ENCODE data around the gene MFSD2A. TPM values are rescaled to one million over a fixed set of nuclear protein-coding genes. Genes with fewer than 3 reads are reported as not detected.
"Not testable (repeated sequence)": the region's sequence is repeated elsewhere in the genome, so short reads cannot be mapped to it uniquely, and the experiment has no call there.

MFSD2A gene
- total RNA-seq: 100 to 1,000 TPM in 2 of 4 donors, 10 to 100 TPM in 1, 1 to 10 TPM in 1; 6.6 to 239 (median 132) TPM

- Histone ChIP-seq H3K4me3 (peak within 1 kb of the TSS; percentile 54 to 70 (median 67)), H3K36me3 (no peaks in the 10 kb centered on the region), H3K9me3 (no peaks in the 10 kb centered on the region), H3K27me3 (no peaks in the 10 kb centered on the region), H3K27ac (peak within 1 kb of the TSS; percentile 70 to 89 (median 80)), H3K4me1 (peaks cover 0 to 25% (median 7%) of the 10 kb centered on the region in 4 donors)
- peak; percentile 89 to 98 (median 96) for DNase-seq
- TF ChIP-seq POLR2A (IDR thresholded peaks at IDR 0.05) (peak; percentile 97 to 98), CTCF (IDR thresholded peaks at IDR 0.05) (no peak)
These were observed at the start of gene MFSD2A for GRCh38 chr1:39954870-39955546. Gene MFSD2A (plus strand): TSS chr1:39955145. CDS start chr1:39955293, 148 bp downstream.

GRCh38 chr1:39905172-39905571 is 49.8 kb upstream of the MFSD2A start:
- Histone ChIP-seq H3K27me3 (peaks cover 0 to 6% of the 10 kb centered on the region in 2 donors), H3K27ac (no peak overlapping the region), H3K36me3 (no peaks in the 10 kb centered on the region), H3K4me1 (peaks cover 0 to 20% (median 6%) of the 10 kb centered on the region in 4 donors), H3K4me3 (no peak overlapping the region), H3K9me3 (peaks cover 0 to 9% (median 0%) of the 10 kb centered on the region in 4 donors)
- no peak for DNase-seq
- TF ChIP-seq POLR2A (IDR thresholded peaks at IDR 0.05): no peak
- no peak for TF ChIP-seq CTCF (IDR thresholded peaks at IDR 0.05)

- DNase-seq: no peak
- no peak for TF ChIP-seq POLR2A (IDR thresholded peaks at IDR 0.05)
- no peak for TF ChIP-seq CTCF (IDR thresholded peaks at IDR 0.05)
- H3K9me3 ChIP-seq: peaks cover 0 to 9% (median 0%) of the 10 kb centered on the region in 4 donors
- no peak overlapping the region for H3K4me3 ChIP-seq
- no peaks in the 10 kb centered on the region for H3K36me3 ChIP-seq
- H3K27ac ChIP-seq: no peak overlapping the region
- H3K27me3 ChIP-seq: no peaks in the 10 kb centered on the region
- H3K4me1 ChIP-seq: no peaks in the 10 kb centered on the region
These were observed 47.2 kb upstream of the MFSD2A start for GRCh38 chr1:39907528-39908453.

GRCh38 chr1:39908534-39908933 is 46.4 kb upstream of the MFSD2A start:
- Histone ChIP-seq H3K27ac (no peak overlapping the region), H3K4me1 (no peaks in the 10 kb centered on the region), H3K36me3 (no peaks in the 10 kb centered on the region), H3K27me3 (no peaks in the 10 kb centered on the region), H3K4me3 (no peak overlapping the region), H3K9me3 (peaks cover 0 to 9% (median 0%) of the 10 kb centered on the region in 4 donors)
- TF ChIP-seq POLR2A (IDR thresholded peaks at IDR 0.05) (no peak), CTCF (IDR thresholded peaks at IDR 0.05) (no peak)
- DNase-seq: no peak

GRCh38 chr1:39910263-39910662 is 44.7 kb upstream of the MFSD2A start:
- H3K27ac ChIP-seq: no peak overlapping the region
- H3K27me3 ChIP-seq: no peaks in the 10 kb centered on the region
- no peak overlapping the region for H3K4me3 ChIP-seq
- no peaks in the 10 kb centered on the region for H3K4me1 ChIP-seq
- no peak for DNase-seq
- peaks cover 0 to 9% (median 0%) of the 10 kb centered on the region in 4 donors for H3K9me3 ChIP-seq
- H3K36me3 ChIP-seq: no peaks in the 10 kb centered on the region
- no peak for TF ChIP-seq POLR2A (IDR thresholded peaks at IDR 0.05)
- no peak for TF ChIP-seq CTCF (IDR thresholded peaks at IDR 0.05)

GRCh38 chr1:39913136-39913535 is 41.8 kb upstream of the MFSD2A start:
- not testable (repeated sequence) for H3K27me3 ChIP-seq, H3K4me3 ChIP-seq, H3K9me3 ChIP-seq, H3K4me1 ChIP-seq, DNase-seq, H3K36me3 ChIP-seq, H3K27ac ChIP-seq

All from Peyer's patch (tissue), 4 donors.